Fibroblast of lung (primary cell): ENCODE data around the gene SLC35E1.

ENCODE experiments used
- CTCF ChIP-seq, 2 donors: IDR thresholded peaks in 1 of 2; conservative IDR thresholded peaks in 1 of 2; 1 replicate in 1 of 2; 2 replicates in 1 of 2; pipeline ENCODE4 v1.5.1; 2011 to 2012; ENCODE audit warnings: low read length in 2 of 2, control low read depth in 1 of 2, inconsistent platforms in 1 of 2, low read depth in 1 of 2, mild to moderate bottlenecking in 1 of 2
- EZH2 ChIP-seq: IDR thresholded peaks from 2 replicates; pipeline ENCODE4 v1.5.1; 2012; ENCODE audit warnings: low read length, control low read depth, mild to moderate bottlenecking; ENCODE audit errors: missing control alignments

DNA sequence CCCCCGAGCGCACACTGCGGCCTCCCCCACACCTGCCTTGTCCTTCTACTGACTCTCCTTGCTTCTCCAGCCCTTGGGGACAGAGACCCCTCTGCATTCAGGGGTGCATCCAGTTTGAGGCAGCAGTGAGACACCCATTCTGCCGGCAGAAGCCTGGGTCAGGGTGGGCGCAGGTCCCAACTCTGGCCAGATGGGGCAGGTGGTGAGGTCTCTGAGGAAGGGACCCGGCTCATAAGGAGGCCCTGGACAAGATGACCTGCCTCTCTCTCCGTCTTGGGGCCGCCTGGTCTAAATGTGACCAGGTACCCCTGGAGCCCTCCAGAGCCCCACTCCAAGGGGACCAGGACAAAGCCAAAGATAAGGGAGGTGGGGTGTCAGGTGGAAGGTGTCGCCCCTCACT is 36.1 kb downstream of the SLC35E1 start:
- TF ChIP-seq CTCF (conservative IDR thresholded peaks at IDR 0.05 in 1 of 2, IDR thresholded peaks at IDR 0.05 in 1 of 2; ENCODE audit: low read depth in 1 of 2, low read length in 2 of 2), result no peak
- TF ChIP-seq EZH2, result no peak
